SH-SY5Y (cell line): ENCODE measurements around the gene KCNJ10.

Experiments
- GATA2 ChIP-seq: IDR thresholded peaks from 2 replicates; pipeline ENCODE4 v1.6.1; 2011; ENCODE audit warnings: mild to moderate bottlenecking, low read depth, low read length
- GATA3 ChIP-seq: IDR thresholded peaks from 2 replicates; pipeline ENCODE4 v1.6.1; 2011; ENCODE audit warnings: low read depth, mild to moderate bottlenecking, low read length, moderate library complexity

GRCh38 chr1:160097151-160097910 is 27.4 kb upstream of the KCNJ10 start:
- TF ChIP-seq GATA2 (no peak), GATA3 (no peak)
